Skin epidermis (tissue), 12 donors: ENCODE results near the gene TRIO.

ENCODE experiments used
- H3K27ac ChIP-seq, 21 experiments: fragments of 200-600 bp; sonication (generic) in 11 of 21; one replicate each; pipeline ENCODE4 v1.5.0; 2020; ENCODE audit warnings: mild to moderate bottlenecking in 3 of 21, inconsistent platforms in 2 of 21, moderate library complexity in 2 of 21
- H3K4me3 ChIP-seq, 7 experiments: fragments of 200-600 bp; sonication (generic) in 2 of 7; one replicate each; pipeline ENCODE4 v1.5.0; 2020; ENCODE audit warnings: inconsistent platforms in 2 of 7, mild to moderate bottlenecking in 2 of 7, moderate library complexity in 1 of 7

TRIO gene

DNA sequence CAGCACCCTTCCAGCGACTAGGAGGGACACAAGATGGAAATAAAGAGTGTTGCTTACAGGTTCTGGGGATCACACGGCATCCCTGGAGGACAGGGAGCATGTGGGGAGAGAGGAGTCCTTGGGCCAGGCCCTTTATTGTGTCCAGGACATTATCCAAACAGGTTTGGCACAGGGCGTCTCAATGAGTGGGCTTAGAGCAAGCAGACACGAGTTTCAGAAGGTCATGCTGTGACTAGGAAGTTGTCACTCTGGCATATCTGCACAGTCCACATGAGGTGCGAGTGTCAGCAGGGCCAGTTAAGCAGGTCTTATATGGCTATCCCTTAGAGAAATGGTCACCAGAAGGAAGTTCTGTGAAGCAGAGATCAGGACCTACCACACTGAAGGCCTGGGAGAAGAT, 263.9 kb downstream of the TRIO start:
- Histone ChIP-seq H3K4me3 (no peak overlapping the region), H3K27ac (peak overlapping the region in 8 of 21 experiments; percentile 21 to 78 (median 40))

DNA sequence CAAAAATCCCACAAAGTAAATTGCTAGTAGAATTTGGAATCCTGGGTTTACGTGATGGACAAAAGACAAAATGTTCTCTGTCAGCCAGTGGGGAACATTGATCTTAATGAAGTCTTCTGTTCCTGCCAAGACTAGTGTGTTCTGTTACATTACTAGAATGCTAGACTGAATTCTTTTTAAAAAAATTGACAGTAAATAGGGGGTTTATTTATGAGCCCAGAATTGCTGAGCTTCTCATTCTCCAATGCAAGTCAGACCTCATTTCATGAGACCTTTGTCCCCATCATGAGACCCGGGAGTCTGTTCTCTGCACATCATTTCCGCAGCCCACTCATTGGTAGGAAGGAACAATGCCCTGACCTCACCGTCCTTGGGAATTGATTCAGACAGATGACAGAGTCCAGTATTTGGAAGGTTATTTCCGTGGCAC, 264.6 kb downstream of the TRIO start:
- Histone ChIP-seq H3K27ac (peak overlapping the region in 6 of 21 experiments; percentile 18 to 78 (median 44)), H3K4me3 (no peak overlapping the region)

DNA sequence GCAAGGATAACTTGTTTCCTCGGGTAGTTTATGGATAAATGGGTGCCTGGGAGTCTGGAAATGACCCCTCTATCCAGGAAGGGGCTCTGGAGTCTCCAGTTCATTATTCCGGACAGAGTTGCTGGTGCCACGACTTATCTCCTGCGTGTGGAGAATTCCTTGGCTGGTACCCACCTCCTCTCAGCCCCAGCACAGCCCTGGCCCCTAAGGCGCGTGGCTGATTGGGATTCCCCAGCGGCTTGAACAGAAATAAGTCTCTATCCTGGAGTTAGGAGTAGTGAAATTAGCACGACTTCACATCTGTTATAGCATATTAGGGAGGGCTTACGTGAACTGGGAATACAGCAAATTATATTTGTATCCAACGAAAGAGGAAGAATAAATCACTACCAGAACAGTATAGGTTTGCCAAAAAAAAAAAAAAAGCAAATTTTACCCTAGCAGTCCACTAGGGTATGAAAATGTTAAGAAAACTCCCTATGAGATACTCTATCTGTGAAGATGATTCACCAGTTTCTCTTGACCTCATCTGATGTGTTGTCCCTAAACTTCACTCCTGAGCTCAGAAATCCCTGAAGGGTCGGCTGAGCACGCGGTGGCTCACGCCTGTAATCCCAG, 265.9 kb downstream of the TRIO start:
- H3K27ac ChIP-seq, result peak overlapping the region in 6 of 21 experiments; percentile 14 to 63 (median 58)
- no peak overlapping the region for H3K4me3 ChIP-seq

DNA sequence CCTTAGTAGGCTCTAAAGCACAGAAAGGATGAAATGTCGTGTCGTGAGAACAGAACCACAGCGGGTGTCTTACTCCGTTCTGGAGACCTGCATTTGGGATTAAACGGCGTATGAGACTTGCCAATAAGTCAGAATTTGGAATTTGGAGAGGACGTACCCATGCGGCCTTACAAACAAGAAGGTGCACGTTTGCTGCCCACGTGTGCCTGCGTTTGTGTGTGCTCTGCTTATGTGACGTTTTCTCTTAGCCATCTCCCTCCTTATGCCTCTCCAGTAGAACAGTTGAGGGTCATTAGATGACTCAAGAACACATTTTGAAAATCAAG, 266.9 kb downstream of the TRIO start:
- Histone ChIP-seq H3K4me3 (no peak overlapping the region), H3K27ac (peak overlapping the region in 5 of 21 experiments; percentile 14 to 73 (median 62))

DNA sequence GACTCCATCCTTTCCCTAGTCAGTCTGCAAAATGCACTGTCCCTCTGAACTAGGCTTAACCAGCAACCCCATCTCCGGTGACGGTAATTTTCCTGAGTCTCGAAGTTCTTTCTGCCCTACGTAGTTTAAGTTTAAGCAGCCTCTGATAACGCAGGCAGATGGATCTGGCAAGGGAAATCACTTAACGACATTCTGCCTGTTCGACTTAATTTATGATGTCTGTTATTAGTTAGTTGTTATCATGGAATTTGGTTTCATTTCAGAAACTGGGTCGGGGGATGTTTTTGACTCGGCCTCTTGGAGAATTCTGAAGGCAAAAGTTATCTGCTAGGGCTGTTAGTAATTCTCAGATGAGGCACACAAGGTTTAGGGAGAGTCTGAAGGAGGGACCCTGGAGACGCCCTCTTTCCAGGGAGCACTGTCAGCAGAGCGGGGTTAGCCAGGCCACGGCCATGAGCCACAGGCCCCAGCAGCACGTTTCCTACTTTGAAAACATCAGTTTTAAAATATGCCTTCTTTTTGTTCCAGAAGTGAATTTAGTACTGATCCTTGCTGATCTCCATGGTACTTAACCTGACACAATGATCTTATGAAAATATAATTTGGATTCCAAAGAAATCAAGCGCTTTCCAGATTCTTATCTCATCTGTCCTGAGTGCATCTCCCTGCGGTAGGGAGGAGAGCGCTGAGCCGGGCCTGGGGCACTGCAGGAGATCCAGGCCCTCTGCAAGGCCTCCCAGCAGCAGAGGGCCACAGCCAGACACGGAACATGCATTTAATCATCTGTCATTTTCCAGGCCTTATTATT, 267.5 kb downstream of the TRIO start:
- no peak overlapping the region for H3K4me3 ChIP-seq
- H3K27ac ChIP-seq, result peak overlapping the region in 9 of 21 experiments; percentile 12 to 73 (median 50)

DNA sequence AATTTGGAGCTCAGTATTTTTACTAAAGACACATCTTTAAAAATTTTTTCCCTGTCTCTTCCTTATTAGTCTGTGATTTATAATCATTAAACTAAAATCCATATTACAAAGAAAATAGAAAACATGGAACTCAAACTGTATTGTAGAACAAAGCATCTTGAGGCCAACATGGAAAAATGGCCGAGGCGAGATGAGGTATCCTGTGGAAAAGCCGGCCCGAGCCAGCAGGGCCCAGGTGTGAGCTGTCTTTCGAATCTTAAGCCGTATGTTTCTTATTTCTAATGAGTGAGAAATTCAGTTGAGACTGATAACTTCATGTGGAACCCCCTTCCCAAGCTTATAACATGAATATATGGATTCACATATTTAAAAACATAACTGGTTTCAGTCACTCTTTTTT, 268.1 kb downstream of the TRIO start:
- H3K27ac ChIP-seq, result peak overlapping the region in 9 of 21 experiments; percentile 12 to 73 (median 47)

DNA sequence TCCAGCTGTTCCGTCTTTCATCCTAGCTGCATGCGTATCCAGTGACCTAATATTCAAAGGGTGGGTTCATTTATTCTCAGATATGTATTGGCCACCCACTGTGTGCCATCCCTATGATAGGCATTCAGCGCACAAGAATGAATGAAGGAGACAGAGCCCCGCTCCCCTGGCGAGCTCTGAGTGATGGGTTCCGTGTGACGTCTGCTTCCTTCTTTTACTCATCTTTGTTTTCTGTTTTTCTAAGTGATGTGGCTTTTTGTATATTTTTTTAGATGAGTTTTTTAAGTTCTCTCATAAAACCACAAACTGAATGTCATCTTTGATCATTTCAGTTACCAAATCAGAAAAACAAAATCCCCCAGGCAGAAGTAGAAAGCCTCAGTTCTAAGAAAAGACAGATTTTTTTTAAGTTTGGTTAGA, 270.2 kb downstream of the TRIO start:
- no peak overlapping the region for H3K4me3 ChIP-seq
- peak overlapping the region in 3 of 21 experiments; percentile 44 to 77 (median 73) for H3K27ac ChIP-seq

More for the DNA sequence above, 268.1 kb downstream of the TRIO start:
- H3K4me3 ChIP-seq, result no peak overlapping the region

DNA sequence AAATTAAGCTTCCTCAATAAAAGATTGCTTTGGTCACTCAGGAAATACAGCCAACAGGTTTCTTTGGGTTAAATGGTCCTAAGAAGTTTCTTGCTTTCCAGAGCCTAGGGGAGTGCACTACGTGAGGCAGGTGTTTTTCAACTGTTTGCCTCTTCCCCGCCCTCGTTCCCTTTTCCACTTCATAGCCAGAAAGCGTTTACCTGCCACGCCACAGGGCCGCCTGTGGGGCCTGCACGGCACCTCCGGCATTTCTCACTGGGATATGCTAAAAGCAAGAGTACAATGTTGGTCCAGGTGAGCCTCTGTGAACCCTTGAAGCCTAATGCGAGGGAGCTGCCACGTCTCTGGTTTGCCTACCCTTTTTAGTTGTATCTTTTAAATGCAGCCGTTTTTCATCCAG, 270.9 kb downstream of the TRIO start:
- peak overlapping the region in 6 of 21 experiments; percentile 21 to 77 (median 56) for H3K27ac ChIP-seq
- no peak overlapping the region for H3K4me3 ChIP-seq

DNA sequence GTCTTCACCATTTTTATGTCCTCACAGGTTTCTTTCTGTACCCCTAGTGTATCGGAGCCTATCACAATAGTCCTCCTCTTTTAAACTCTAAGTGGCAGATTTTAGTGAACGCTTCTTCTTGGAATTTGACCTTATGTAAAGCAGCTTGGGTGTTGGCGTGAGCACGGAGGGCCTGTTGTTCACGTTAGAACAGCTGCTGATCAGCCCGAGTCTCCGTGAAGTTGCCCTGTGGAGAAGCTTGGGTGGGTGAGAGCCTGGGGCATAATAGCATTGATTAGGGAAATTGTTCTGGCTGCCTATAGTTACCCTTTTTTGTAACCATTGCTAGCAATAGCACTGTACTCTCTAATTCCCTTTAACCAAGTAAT, 271.5 kb downstream of the TRIO start:
- H3K27ac ChIP-seq, result peak overlapping the region in 4 of 21 experiments; percentile 44 to 77 (median 56)
- no peak overlapping the region for H3K4me3 ChIP-seq

DNA sequence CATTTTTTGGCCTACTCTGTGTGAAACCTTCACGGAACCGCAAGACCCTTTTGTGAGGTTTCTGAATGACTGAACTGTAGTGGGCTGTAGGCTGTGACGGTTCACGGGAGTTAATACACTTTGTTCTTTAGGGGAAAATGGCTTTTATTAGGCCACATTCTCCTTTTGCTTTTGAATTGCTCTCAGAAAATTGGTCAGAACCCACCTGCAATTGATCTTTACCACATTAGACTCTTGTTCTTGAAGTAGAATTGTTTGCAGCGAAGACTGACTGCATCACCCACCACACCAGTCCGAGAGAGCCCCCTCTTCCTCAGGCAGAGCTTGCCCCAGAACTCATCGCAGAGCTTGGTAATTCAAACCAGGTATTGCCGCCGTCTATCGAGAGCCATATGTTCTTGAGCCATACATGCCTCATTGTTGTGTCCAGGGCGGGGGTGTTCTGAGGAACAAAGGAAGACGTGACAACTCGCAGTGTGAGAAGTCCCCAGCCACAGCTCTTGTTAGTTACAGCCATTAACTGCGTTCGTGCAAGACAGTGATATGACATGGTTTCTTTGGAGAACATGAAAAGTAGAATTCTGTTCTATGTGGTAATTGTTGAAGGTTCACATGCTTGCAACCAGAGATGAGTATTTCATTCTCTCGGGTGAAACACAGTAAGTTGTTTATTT, 272.0 kb downstream of the TRIO start:
- peak overlapping the region in 6 of 21 experiments; percentile 44 to 80 (median 68) for H3K27ac ChIP-seq
- no peak overlapping the region for H3K4me3 ChIP-seq

DNA sequence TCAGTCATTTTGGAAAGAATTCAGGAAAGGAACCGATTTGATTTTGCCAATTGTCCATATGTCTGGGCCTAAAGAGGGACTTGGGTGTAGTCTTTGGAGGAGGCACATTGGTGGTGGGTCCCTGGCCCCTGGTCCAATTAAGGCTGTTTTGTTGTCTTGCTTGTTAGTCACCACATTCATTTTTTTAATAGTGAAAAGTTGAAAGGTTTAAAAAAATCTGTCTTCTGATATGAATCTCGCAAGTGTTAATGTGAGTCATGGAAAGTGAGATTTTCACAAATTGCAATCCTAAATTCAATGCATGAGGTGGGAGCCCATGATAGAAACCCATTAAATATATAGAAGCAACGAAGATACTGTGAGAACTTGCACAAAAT, 272.5 kb downstream of the TRIO start:
- Histone ChIP-seq H3K4me3 (no peak overlapping the region), H3K27ac (peak overlapping the region in 5 of 21 experiments; percentile 39 to 80 (median 77))

DNA sequence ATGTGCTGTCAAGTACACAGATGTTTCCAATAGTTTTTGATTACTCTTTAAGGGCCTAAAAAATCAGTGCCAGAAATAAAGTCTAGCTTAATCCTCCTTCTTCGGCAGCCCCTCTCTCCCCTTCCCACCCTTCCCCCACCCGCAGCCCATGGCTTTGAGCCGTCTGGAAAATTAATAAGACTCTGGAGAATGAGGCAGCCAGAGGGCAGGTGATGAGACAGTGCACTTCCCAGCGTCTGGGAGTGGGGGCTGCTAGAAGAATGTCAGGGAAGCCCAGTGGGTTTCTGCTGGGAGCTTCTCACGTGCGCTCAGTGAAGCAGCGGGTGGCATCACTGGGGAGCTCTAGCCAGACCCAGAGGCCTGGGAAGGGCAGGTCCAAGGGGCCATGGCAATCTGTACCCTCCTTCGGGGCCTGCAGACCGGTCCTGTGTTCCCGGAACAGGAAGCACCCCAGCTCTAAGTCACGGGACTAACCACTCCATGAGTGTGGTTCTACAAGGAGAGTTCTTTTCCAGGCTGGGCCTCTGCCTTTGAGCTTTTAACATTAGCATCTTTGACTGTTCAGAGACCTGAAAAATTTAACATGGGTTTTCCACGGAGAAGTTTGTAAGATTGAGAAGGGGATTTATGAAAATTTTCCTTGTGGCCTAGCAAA, 273.6 kb downstream of the TRIO start:
- peak overlapping the region in 14 of 21 experiments; percentile 1 to 80 (median 53) for H3K27ac ChIP-seq
- no peak overlapping the region for H3K4me3 ChIP-seq

DNA sequence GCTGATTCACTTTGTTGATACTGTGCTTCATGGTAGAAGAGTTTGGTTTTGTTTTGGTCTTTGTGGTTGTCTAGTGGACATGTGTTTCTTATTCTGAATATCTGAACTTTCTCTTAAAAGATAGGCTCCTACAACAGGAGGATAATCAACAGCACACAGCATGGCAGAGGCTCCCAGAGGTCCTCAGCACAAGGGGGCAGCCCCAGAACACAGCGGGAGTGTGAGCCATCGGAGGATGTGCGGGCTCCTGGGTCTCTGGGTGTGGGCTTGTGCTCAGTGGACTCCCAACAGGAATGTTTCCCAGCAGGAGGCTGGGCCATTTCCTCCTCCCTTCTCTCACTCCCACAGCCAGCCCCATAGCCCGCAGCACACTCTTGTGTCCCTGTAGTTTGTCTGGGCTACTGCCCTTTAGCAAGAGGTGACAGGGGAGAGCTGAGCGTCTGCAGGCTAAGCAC, 274.2 kb downstream of the TRIO start:
- Histone ChIP-seq H3K4me3 (no peak overlapping the region), H3K27ac (peak overlapping the region in 14 of 21 experiments; percentile 1 to 80 (median 56))

DNA sequence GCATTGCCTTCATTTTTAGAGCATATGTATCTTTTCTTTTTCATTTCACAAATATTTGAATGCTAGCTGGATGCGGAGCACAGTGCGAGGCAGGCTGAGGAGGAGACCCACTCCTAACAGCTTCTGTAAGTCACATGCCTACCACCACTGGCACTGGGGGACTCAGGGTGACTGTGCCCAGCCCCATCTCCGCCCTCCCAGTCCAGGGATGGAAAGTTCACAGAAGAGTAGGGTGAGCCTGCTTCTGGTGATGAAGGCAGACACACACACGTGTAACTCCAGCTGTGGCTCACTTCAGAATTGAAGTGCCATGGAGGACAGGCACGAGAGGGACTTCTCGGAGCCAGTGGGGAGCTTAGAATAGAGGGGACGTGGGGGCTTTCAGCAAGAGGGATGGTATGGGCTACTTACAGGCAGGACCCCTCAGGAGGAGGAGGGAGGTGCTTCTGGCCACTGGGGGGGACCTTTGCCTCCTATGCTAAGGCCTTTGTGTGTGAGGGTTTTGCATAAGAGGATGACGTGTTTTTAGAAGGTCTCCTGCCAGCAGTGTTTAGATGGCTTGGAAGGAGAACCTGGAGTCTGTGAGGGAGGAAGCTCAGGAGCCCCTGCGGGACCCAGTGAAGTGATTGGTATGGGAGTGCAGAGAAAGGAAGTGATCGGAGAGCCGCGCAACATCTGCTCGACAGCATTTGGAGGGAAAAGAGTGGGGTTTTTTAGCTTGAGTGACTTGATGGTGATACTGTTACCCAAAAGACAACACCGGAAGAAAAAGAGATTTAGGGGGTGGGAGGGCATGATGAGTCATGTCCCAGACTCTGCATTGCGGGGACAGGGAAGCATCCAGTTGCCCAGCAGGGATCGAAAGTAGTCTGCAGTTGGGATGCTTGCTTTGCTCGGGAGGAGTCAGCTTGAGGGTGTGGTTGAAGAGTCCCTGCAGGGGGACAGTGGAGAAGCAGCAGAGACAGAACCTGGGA, 274.9 kb downstream of the TRIO start:
- peak overlapping the region in 14 of 21 experiments; percentile 1 to 80 (median 56) for H3K27ac ChIP-seq
- H3K4me3 ChIP-seq, result no peak overlapping the region

DNA sequence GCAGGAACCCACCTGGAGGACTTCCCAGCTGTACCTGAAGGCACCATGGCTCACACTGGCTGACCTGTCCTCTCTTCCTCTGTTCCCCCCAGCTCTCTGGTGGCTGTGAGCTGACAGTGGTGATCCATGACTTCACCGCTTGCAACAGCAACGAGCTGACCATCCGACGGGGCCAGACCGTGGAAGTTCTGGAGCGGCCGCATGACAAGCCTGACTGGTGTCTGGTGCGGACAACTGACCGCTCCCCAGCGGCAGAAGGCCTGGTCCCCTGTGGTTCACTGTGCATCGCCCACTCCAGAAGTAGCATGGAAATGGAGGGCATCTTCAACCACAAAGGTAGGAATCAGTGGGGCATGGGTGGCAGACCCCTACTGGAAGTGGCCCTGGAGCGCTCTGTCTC, 276.5 kb downstream of the TRIO start:
- H3K4me3 ChIP-seq, result no peak overlapping the region

DNA sequence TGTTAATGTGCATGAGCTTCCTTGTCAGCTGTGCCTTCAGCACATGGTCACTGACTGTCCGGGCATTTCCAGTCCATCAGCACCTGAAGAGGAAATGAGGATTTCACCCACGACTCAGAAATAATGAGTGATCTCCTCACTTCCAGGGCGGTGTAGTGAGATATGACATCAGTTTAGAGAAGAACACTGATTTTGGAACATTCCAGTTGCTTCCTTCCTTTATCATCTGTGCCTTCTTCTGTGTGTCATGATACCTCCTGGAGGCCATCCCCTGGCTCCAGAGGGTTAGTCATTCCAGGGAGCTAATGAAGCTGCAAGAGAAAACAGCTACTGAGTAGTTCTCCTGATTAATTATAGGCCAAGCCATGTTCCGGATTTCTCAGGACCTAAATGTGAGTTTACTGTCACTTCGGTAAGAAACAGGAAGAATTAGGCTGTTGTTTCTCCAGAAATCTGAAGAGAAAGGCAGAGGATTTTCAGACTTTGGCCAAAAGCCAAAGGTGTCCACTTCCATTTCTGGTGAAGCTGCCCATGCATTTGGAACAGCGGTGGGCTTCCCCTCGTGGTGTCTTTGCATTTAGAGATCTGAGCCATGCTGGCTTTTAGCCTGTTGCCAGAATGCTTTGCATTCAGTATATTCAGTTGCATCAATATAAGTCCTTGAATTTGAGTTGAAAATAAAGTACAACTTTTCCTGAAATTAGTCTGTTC, 277.1 kb downstream of the TRIO start:
- H3K4me3 ChIP-seq, result no peak overlapping the region
- no peak overlapping the region for H3K27ac ChIP-seq

More for the DNA sequence above, 276.5 kb downstream of the TRIO start:
- H3K27ac ChIP-seq, result no peak overlapping the region

DNA sequence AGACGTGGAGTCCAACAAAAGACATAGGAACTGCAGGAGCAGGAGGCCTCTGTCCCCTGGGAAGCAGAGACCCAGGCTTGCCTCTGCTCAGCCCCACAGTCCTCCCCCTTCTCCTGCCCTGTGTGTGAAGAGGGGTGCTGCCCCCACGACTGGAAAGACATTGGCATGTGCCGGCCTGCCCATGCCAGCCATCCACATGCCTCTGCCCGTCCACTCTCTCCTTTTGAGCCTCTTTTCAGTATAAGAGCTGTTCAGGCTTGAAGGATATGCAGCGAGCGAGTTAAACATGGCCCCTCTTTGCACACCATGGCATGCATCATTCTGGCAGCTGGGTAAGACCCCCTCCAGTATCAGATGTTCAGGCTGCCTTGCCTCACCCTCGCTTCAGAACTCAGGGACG, 278.7 kb downstream of the TRIO start:
- no peak overlapping the region for H3K4me3 ChIP-seq
- no peak overlapping the region for H3K27ac ChIP-seq

DNA sequence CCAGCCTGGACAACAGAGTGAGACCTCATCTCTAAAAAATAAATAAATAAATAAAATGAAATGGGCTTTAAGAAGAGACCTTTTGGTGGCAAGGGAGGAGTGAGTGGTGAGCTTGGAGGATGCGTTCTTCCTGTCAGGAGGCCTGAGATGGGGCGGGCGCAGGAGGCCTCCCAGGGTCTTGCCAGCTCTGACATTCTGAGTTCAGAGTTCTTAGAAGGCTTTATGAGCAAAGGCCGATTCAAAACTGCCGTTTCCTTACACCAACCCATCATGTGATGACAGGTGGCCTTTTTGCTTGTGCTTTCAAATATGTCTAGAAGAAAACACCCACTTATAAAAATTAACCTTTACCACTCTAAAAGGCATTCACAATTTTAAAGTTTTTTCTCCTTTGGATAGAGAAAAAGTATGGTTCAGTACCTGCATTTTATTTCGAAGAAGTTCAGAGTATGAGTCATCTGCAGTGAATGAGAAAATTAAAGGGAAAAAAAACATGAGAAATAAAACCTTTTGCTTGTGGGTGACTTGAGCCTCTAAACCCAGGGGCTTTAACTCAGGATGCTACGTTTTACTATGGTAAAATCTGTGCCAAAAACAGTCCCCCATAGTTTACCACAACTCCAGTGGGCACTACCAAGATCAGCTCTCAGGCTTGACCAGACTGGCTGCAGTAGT, 281.0 kb downstream of the TRIO start:
- Histone ChIP-seq H3K27ac (no peak overlapping the region), H3K4me3 (no peak overlapping the region)
